RWPE1 (cell line): Measurements from ENCODE around the gene CCDC88B.
A peak's percentile ranks its signal among the peaks of the same experiment; 100 is the strongest.
"Not testable (repeated sequence)": the region's sequence is repeated elsewhere in the genome, so short reads cannot be mapped to it uniquely, and the experiment has no call there.

Experiments
- CTCF ChIA-PET: fragments of 350-600 bp; sonication (Branson Sonifier 250); formaldehyde crosslinking; extraction: SDS; loops from one replicate; lab custom pipeline; 2021; lab: Yijun Ruan, JAX
- POLR2A ChIA-PET: fragments of 400-600 bp; formaldehyde crosslinking; extraction: SDS; loops from one replicate; lab custom pipeline; 2020; ENCODE audit warnings: antibody characterized with exemption; ENCODE audit not compliant: low non-redundant PET; lab: Yijun Ruan, JAX
- DNase-seq: peaks from one replicate; pipeline ENCODE4 v3.0.0; 2012; ENCODE audit warnings: low spot score
- H3K27ac ChIP-seq: fragments of 450-650 bp; 2 replicates; pipeline ENCODE4 v1.5.1; 2017
- CTCF ChIP-seq: fragments of 450-650 bp; conservative IDR thresholded peaks from 2 replicates; pipeline ENCODE4 v1.5.1; 2017; ENCODE audit warnings: low read depth, mild to moderate bottlenecking

Gene CCDC88B

DNA sequence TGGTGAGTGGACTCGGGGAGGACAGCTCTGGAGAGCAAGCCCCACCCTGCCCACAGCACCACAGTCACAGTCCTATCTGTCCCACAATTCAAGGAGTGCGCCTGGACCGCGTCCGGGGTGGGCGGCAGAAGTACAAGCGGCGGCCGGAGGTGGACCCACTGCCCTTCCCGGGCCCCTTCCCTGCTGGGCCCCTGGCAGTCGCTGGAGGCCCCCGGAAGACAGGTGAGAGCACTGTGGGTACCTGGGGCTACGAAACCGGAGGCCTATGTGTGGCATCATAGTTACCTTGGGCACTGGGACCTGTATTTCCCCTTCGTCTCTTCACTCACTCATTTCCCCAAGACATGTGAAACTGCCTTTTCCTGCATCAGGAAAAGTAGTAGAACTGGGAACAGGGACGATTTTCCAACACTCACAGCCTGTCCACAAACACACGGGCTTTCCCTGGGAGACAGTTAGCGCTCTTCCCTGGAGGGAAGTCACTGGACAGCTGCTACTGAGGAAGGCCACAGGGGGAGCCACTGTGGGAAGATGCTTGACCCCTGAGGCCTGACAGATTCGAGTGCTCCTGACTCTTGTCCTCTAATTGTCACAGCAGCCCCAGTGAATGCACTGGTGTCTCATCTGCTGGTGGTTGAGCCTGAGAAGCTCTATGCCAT lies 25.7 kb upstream of the CCDC88B start:
- peak overlapping the region; percentile 100 for H3K27ac ChIP-seq
- no peak for TF ChIP-seq CTCF
- ChIA-PET CTCF (interaction anchor here (0.6 to 0.9 kb wide), 2 partner anchors 13 to 31 kb away, joined by 3 read pairs; no protein-coding TSS in a partner anchor), POLR2A (no interaction called here)
- no peak for DNase-seq

DNA sequence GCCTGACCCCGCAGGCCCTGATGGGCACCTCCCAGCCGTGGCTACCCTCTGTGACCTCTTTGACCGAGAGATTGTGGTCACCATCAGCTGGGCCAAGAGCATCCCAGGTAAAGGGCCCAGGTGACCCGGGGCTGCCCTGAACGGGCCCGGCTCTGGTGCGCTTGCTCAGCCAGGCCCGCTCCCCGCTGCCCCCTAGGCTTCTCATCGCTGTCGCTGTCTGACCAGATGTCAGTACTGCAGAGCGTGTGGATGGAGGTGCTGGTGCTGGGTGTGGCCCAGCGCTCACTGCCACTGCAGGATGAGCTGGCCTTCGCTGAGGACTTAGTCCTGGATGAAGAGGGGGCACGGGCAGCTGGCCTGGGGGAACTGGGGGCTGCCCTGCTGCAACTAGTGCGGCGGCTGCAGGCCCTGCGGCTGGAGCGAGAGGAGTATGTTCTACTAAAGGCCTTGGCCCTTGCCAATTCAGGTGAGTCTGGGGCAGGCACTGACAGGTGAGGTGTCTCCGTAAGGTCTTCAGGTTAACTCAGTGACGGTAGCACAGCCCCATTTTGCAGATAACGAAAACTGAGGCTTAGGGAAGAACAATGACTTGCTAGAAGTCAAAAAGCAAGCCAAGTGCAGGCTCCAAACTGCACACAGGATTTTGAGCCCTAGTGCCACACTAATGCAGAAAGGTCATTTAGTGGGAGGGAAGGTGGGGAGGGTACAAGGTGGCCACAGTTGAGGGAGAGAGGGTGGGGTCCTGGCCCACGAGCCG lies 25.0 kb upstream of the CCDC88B start:
- POLR2A ChIA-PET, result no interaction called here
- CTCF ChIA-PET, result interaction anchor here (0.6 kb wide), 1 partner anchor 31 kb away, joined by 3 read pairs; no protein-coding TSS in a partner anchor
- no peak for TF ChIP-seq CTCF
- peak overlapping the region; percentile 100 for H3K27ac ChIP-seq
- no peak for DNase-seq

DNA sequence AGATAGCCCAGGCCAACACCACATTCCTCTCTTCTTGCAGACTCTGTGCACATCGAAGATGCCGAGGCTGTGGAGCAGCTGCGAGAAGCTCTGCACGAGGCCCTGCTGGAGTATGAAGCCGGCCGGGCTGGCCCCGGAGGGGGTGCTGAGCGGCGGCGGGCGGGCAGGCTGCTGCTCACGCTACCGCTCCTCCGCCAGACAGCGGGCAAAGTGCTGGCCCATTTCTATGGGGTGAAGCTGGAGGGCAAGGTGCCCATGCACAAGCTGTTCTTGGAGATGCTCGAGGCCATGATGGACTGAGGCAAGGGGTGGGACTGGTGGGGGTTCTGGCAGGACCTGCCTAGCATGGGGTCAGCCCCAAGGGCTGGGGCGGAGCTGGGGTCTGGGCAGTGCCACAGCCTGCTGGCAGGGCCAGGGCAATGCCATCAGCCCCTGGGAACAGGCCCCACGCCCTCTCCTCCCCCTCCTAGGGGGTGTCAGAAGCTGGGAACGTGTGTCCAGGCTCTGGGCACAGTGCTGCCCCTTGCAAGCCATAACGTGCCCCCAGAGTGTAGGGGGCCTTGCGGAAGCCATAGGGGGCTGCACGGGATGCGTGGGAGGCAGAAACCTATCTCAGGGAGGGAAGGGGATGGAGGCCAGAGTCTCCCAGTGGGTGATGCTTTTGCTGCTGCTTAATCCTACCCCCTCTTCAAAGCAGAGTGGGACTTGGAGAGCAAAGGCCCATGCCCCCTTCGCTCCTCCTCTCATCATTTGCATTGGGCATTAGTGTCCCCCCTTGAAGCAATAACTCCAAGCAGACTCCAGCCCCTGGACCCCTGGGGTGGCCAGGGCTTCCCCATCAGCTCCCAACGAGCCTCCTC lies 24.1 kb upstream of the CCDC88B start:
- ChIA-PET CTCF (interaction anchor here (0.6 to 3.2 kb wide), 7 partner anchors 16 to 134 kb away, joined by 3 to 22 read pairs (median 4); partner anchors contain the start of gene RPS6KA4), POLR2A (interaction anchor here (0.9 to 2.8 kb wide), 2 partner anchors 39 to 42 kb away, joined by 3 to 19 read pairs; partner anchors contain the start of gene RPS6KA4)
- H3K27ac ChIP-seq, result peak overlapping the region; percentile 100
- not testable (repeated sequence) for DNase-seq

DNA sequence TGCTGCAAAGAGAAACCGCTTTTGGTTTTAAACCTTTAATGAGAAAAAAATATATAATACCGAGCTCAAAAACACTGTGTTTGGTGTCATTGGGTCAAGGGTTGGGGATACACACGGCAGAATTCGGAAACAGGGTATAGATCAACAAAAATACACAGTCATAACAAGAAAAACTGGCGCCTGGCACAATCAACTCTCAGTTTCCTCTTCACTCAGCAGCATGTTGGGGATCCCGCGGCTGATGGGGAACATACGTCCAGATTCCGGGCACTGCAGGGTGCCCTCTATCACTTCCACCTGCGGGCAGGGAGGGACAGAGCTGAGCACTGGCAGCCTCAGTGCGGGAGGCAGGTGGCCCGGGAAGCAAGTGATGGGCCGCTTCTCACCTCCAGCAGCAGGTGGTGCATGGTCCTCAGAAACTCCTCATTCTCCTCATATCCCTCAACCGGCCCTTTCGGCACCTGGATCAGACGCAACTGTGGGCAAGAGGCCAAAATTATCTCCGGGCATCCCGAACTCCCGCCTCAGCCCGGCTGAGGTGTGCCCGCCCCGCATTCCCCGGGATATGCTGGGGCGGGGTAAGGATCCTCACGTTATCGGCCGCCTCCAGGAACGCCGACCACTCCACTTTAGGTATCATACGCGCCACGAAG lies 23.2 kb upstream of the CCDC88B start:
- H3K27ac ChIP-seq, result peak overlapping the region; percentile 100
- peak; percentile 39 for TF ChIP-seq CTCF
- peak; percentile 57 for DNase-seq
- CTCF ChIA-PET, result interaction anchor here (0.6 to 3.2 kb wide), 8 partner anchors 15 to 92 kb away, joined by 3 to 22 read pairs (median 6); no protein-coding TSS in a partner anchor
- POLR2A ChIA-PET, result interaction anchor here (0.5 to 2.8 kb wide), 7 partner anchors 9 to 42 kb away, joined by 3 to 19 read pairs (median 9); partner anchors contain the start of genes ESRRA and RPS6KA4

- CTCF ChIA-PET, result interaction anchor here (0.6 to 3.2 kb wide), 12 partner anchors 15 to 371 kb away, joined by 3 to 22 read pairs (median 4); partner anchors contain the start of gene CATSPERZ
- DNase-seq, result peak; percentile 82
- no peak for TF ChIP-seq CTCF
- POLR2A ChIA-PET, result interaction anchor here (0.5 to 2.8 kb wide), 10 partner anchors 8 to 76 kb away, joined by 3 to 19 read pairs (median 8); partner anchors contain the start of genes ESRRA, FKBP2 and RPS6KA4
- H3K27ac ChIP-seq, result peak within 1 kb of the TSS; percentile 100
These were observed 22.6 kb upstream of the CCDC88B start, which contains the start of gene TRMT112 for GRCh38 chr11:64317325-64317960. TSS of gene TRMT112 (minus strand) at chr11:64317559. CDS start at chr11:64317526, 33 bp downstream.
